Neural cell (in vitro differentiated cells): ENCODE results near the gene RNF144A.

Source experiments
- CTCF ChIP-seq: fragments of 450-650 bp; IDR thresholded peaks from 2 replicates; pipeline ENCODE4 v1.5.1; 2014; ENCODE audit warnings: antibody characterized with exemption, mild to moderate bottlenecking, moderate library complexity; ENCODE audit not compliant: poor library complexity, severe bottlenecking
- EZH2 ChIP-seq: fragments of 200-600, 300-800 bp; shearing (Covaris generic), sonication (generic); IDR thresholded peaks from 2 replicates; pipeline ENCODE4 v1.6.1; 2014; ENCODE audit warnings: antibody characterized with exemption, low read length, borderline replicate concordance, mild to moderate bottlenecking; ENCODE audit not compliant: insufficient read depth, poor library complexity, severe bottlenecking
- POLR2AphosphoS5 ChIP-seq: IDR thresholded peaks from 2 replicates; pipeline ENCODE4 v1.6.1; 2012

- no peak for TF ChIP-seq CTCF
- no peak for TF ChIP-seq POLR2AphosphoS5
- TF ChIP-seq EZH2, result no peak
Observed at GRCh38 chr2:6956566-6956965, 39.4 kb downstream of the RNF144A start.
